ENCODE measurements around the gene UTP4.
A peak's percentile ranks its signal among the peaks of the same experiment; 100 is the strongest.
"Not testable (repeated sequence)": the region's sequence is repeated elsewhere in the genome, so short reads cannot be mapped to it uniquely, and the experiment has no call there.

UTP4 gene

DNA sequence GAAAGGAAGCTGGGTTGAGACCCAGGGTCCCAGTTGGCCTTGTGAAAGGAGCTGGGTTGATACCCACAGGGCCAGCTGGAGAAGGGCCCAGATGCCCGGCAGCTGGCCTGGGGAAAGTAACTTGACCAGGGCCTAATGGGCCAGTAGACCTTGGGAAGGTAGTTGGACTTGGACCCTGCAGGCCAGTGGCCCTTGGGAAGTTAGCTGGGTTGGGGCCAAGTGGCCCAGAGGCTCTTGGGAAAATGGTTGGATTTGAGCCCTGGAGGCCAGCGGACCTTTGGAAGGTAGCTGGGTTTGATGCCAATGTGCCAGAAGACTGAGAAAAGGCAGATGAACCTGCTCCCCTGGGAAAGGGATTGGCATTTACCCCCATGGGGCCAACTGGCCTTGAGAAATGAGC is 13.5 kb upstream of the UTP4 start:
- no peak overlapping the region for H3K27ac ChIP-seq (ENCODE audit: low read length)
- H3K9me3 ChIP-seq (ENCODE audit: control insufficient read depth in 2 of 2, low read length in 2 of 2): no peaks in the 10 kb centered on the region
- H3K9ac ChIP-seq (ENCODE audit: low read length in 2 of 2): no peak overlapping the region
- H3K4me1 ChIP-seq (ENCODE audit: control insufficient read depth, insufficient read depth, low read length): peaks cover 7% of the 10 kb centered on the region
- no peaks in the 10 kb centered on the region for H3K27me3 ChIP-seq (ENCODE audit: control insufficient read depth in 1 of 2, insufficient read depth in 2 of 2, low read length in 2 of 2)
- peaks cover 40 to 44% of the 10 kb centered on the region in 2 donors for H3K36me3 ChIP-seq (ENCODE audit: control insufficient read depth in 2 of 2, insufficient read depth in 2 of 2, low read length in 2 of 2)
- no peak overlapping the region for H3K4me3 ChIP-seq (ENCODE audit: low read length in 2 of 2)

DNA sequence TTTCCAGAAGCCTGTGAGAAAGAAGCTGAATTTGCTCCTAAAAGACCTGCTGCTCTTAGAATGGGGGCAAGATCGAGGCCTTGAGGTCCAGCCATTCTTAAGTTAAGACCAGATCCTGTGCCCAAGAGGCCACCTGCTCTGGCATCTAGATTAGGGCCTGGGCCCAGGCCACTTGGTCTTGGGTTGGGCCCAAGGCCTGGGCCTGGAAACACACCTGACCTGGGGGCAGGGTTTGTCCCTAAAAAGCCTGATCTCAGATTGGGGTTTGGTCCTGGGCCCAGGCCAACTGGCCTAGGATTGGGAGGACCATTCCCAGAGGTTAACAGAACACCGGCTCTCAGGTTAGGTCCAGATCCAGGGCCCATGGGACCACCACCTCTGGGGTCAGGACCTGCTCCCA is 12.9 kb upstream of the UTP4 start:
- Histone ChIP-seq H3K9me3 (ENCODE audit: control insufficient read depth in 2 of 2, low read length in 2 of 2) (no peaks in the 10 kb centered on the region), H3K27ac (ENCODE audit: low read length) (no peak overlapping the region), H3K4me1 (ENCODE audit: control insufficient read depth, insufficient read depth, low read length) (peaks cover 7% of the 10 kb centered on the region), H3K36me3 (ENCODE audit: control insufficient read depth in 2 of 2, insufficient read depth in 2 of 2, low read length in 2 of 2) (peaks cover 34 to 39% of the 10 kb centered on the region in 2 donors), H3K9ac (ENCODE audit: low read length in 2 of 2) (no peak overlapping the region), H3K4me3 (ENCODE audit: low read length in 2 of 2) (no peak overlapping the region), H3K27me3 (ENCODE audit: control insufficient read depth in 1 of 2, insufficient read depth in 2 of 2, low read length in 2 of 2) (no peaks in the 10 kb centered on the region)

DNA sequence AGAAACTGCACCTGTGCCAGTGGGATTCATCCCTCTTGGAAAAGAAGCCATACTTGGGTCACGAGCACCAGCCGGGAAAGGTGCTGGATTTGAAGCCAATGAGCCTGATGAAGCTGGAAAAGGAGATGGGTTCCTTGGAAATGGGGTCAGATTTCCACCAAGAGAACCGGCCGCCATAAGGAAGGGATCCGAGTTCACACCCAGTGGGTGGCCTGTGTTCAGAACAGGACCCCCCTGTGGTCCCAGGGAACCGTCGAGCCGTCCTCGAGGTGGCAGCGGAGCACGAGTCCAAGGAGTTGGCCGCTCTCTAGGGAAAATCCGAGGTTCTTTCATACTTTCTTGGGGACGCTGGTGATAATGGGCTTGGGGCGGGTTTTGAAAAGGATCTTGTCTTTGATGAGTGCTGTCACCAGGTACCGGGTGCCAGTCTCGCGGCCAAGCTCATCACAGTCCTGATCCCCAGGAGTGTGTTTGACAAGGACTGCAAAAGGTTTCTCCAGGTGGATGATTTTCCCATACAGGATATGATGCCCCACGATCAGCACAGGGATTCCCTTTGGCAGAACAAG is 12.3 kb upstream of the UTP4 start:
- H3K36me3 ChIP-seq (ENCODE audit: control insufficient read depth in 2 of 2, insufficient read depth in 2 of 2, low read length in 2 of 2): peaks cover 30 to 35% of the 10 kb centered on the region in 2 donors
- H3K4me3 ChIP-seq (ENCODE audit: low read length in 2 of 2): no peak overlapping the region

DNA sequence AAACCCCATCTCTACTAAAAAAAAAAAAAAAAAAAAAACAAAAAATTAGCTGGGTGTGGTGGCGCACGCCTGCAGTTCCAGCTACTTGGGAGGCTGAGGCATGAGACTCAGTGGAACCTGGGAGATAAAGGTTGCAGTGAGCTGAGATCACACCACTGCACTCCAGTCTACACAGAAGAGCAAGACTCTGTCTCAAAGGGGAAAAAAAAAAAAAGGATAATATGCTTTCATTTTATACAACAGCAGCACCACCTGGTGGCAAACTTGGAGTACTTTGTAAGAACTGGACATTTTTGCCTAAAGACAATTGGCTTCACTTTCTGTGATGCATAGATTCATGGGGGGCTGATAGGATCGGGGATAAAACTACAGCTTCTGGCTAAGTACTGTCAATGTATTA is 8.5 kb upstream of the UTP4 start:
- Histone ChIP-seq H3K4me3 (ENCODE audit: low read length in 2 of 2) (no peak overlapping the region), H3K9me3 (ENCODE audit: control insufficient read depth in 2 of 2, low read length in 2 of 2) (no peaks in the 10 kb centered on the region), H3K27ac (ENCODE audit: low read length) (no peak overlapping the region), H3K27me3 (ENCODE audit: control insufficient read depth in 1 of 2, insufficient read depth in 2 of 2, low read length in 2 of 2) (no peaks in the 10 kb centered on the region), H3K36me3 (ENCODE audit: control insufficient read depth in 2 of 2, insufficient read depth in 2 of 2, low read length in 2 of 2) (peaks cover 10 to 19% of the 10 kb centered on the region in 2 donors), H3K4me1 (ENCODE audit: control insufficient read depth, insufficient read depth, low read length) (peaks cover 6% of the 10 kb centered on the region), H3K9ac (ENCODE audit: low read length in 2 of 2) (no peak overlapping the region)

More for the DNA sequence above, 12.3 kb upstream of the UTP4 start:
- Histone ChIP-seq H3K9me3 (ENCODE audit: control insufficient read depth in 2 of 2, low read length in 2 of 2) (no peaks in the 10 kb centered on the region), H3K27ac (ENCODE audit: low read length) (no peak overlapping the region), H3K4me1 (ENCODE audit: control insufficient read depth, insufficient read depth, low read length) (peaks cover 7% of the 10 kb centered on the region), H3K9ac (ENCODE audit: low read length in 2 of 2) (no peak overlapping the region), H3K27me3 (ENCODE audit: control insufficient read depth in 1 of 2, insufficient read depth in 2 of 2, low read length in 2 of 2) (no peaks in the 10 kb centered on the region)

DNA sequence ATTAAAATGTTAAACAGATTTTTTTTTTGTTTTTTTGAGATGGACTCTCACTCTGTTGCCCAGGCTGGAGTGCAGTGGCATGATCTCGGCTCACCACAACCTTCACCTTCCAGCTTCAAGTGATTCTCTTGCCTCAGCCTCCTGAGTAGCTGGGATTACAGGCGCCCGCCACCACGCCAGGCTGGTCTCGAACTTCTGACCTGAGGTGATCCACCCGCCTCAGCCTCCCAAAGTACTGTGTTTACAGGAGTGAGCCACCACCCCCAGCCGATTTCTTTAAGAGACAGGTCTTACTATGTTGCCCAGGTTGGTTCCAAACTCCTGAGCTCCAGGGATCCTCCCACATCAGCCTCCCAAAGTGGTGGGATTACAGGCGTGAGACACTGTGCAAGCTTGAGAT is 8.0 kb upstream of the UTP4 start:
- H3K27me3 ChIP-seq (ENCODE audit: control insufficient read depth in 1 of 2, insufficient read depth in 2 of 2, low read length in 2 of 2); H3K9ac ChIP-seq (ENCODE audit: low read length in 2 of 2); H3K9me3 ChIP-seq (ENCODE audit: control insufficient read depth in 2 of 2, low read length in 2 of 2); H3K4me1 ChIP-seq (ENCODE audit: control insufficient read depth, insufficient read depth, low read length); H3K4me3 ChIP-seq (ENCODE audit: low read length in 2 of 2); H3K27ac ChIP-seq (ENCODE audit: low read length): not testable (repeated sequence)
- peaks cover 8 to 16% of the 10 kb centered on the region in 2 donors for H3K36me3 ChIP-seq (ENCODE audit: control insufficient read depth in 2 of 2, insufficient read depth in 2 of 2, low read length in 2 of 2)

DNA sequence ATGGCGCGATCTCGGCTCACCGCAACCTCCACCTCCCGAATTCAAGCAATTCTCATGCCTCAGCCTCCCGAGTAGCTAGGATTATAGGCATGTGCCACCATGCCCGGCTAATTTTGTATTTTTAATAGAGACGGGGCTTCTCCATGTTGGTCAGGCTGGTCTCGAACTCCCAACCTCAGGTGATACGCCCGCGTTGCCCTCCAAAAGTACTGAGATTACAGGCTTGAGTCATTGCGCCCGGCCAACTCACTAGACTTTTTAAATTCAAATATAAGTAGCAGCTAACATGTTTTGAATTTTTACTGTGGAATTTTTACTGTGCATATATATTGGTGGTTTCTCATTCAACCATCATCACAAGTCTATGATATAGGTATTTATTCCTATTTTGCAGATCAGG is 7.5 kb upstream of the UTP4 start:
- H3K36me3 ChIP-seq (ENCODE audit: control insufficient read depth in 2 of 2, insufficient read depth in 2 of 2, low read length in 2 of 2): peaks cover 6 to 11% of the 10 kb centered on the region in 2 donors
- not testable (repeated sequence) for H3K4me3 ChIP-seq (ENCODE audit: low read length in 2 of 2); H3K27ac ChIP-seq (ENCODE audit: low read length); H3K9ac ChIP-seq (ENCODE audit: low read length in 2 of 2); H3K9me3 ChIP-seq (ENCODE audit: control insufficient read depth in 2 of 2, low read length in 2 of 2); H3K27me3 ChIP-seq (ENCODE audit: control insufficient read depth in 1 of 2, insufficient read depth in 2 of 2, low read length in 2 of 2); H3K4me1 ChIP-seq (ENCODE audit: control insufficient read depth, insufficient read depth, low read length)

DNA sequence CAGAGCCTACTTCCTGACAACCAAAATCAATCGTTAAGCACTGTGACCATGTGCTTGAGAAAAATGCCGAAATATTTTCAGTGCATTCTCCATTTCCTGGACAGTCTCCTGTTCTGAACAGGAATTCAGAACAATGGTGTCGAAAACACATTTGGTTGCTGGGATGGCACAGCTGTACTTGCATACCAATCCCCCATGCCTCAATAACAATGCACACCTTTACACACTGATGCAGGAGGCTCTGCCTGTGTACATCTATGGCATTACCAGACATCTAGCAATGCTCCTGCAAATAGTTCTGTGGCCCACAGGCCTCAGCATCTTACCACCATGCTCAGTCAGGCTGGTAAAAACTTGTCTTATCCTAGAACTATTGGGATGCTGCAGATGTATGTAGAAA is 6.2 kb upstream of the UTP4 start:
- peaks cover 0 to 2% of the 10 kb centered on the region in 2 donors for H3K36me3 ChIP-seq (ENCODE audit: control insufficient read depth in 2 of 2, insufficient read depth in 2 of 2, low read length in 2 of 2)
- H3K27me3 ChIP-seq (ENCODE audit: control insufficient read depth in 1 of 2, insufficient read depth in 2 of 2, low read length in 2 of 2): no peaks in the 10 kb centered on the region
- no peaks in the 10 kb centered on the region for H3K9me3 ChIP-seq (ENCODE audit: control insufficient read depth in 2 of 2, low read length in 2 of 2)
- H3K4me3 ChIP-seq (ENCODE audit: low read length in 2 of 2): no peak overlapping the region
- H3K27ac ChIP-seq (ENCODE audit: low read length): no peak overlapping the region
- H3K9ac ChIP-seq (ENCODE audit: low read length in 2 of 2): no peak overlapping the region
- no peaks in the 10 kb centered on the region for H3K4me1 ChIP-seq (ENCODE audit: control insufficient read depth, insufficient read depth, low read length)

- not testable (repeated sequence) for H3K4me1 ChIP-seq (ENCODE audit: control insufficient read depth, insufficient read depth, low read length)
Measured at GRCh38 chr16:69126801-69127200, 5.6 kb upstream of the UTP4 start.

GRCh38 chr16:69127966-69128510 is 4.4 kb upstream of the UTP4 start:
- H3K27ac ChIP-seq (ENCODE audit: low read length): no peak overlapping the region
- H3K4me3 ChIP-seq (ENCODE audit: low read length in 2 of 2): no peak overlapping the region
- H3K9ac ChIP-seq (ENCODE audit: low read length in 2 of 2): no peak overlapping the region
- no peaks in the 10 kb centered on the region for H3K9me3 ChIP-seq (ENCODE audit: control insufficient read depth in 2 of 2, low read length in 2 of 2)
- peaks cover 0 to 2% of the 10 kb centered on the region in 2 donors for H3K36me3 ChIP-seq (ENCODE audit: control insufficient read depth in 2 of 2, insufficient read depth in 2 of 2, low read length in 2 of 2)
- no peaks in the 10 kb centered on the region for H3K27me3 ChIP-seq (ENCODE audit: control insufficient read depth in 1 of 2, insufficient read depth in 2 of 2, low read length in 2 of 2)
- peaks cover 2% of the 10 kb centered on the region for H3K4me1 ChIP-seq (ENCODE audit: control insufficient read depth, insufficient read depth, low read length)

More at GRCh38 chr16:69126801-69127200, 5.6 kb upstream of the UTP4 start:
- H3K4me3 ChIP-seq (ENCODE audit: low read length in 2 of 2); H3K9me3 ChIP-seq (ENCODE audit: control insufficient read depth in 2 of 2, low read length in 2 of 2); H3K9ac ChIP-seq (ENCODE audit: low read length in 2 of 2); H3K27me3 ChIP-seq (ENCODE audit: control insufficient read depth in 1 of 2, insufficient read depth in 2 of 2, low read length in 2 of 2); H3K36me3 ChIP-seq (ENCODE audit: control insufficient read depth in 2 of 2, insufficient read depth in 2 of 2, low read length in 2 of 2); H3K27ac ChIP-seq (ENCODE audit: low read length): not testable (repeated sequence)

- Histone ChIP-seq H3K27me3 (ENCODE audit: control insufficient read depth in 1 of 2, insufficient read depth in 2 of 2, low read length in 2 of 2) (no peaks in the 10 kb centered on the region), H3K36me3 (ENCODE audit: control insufficient read depth in 2 of 2, insufficient read depth in 2 of 2, low read length in 2 of 2) (peaks cover 0 to 2% of the 10 kb centered on the region in 2 donors), H3K9me3 (ENCODE audit: control insufficient read depth in 2 of 2, low read length in 2 of 2) (no peaks in the 10 kb centered on the region), H3K4me3 (ENCODE audit: low read length in 2 of 2) (no peak overlapping the region), H3K27ac (ENCODE audit: low read length) (no peak overlapping the region), H3K9ac (ENCODE audit: low read length in 2 of 2) (no peak overlapping the region), H3K4me1 (ENCODE audit: control insufficient read depth, insufficient read depth, low read length) (peaks cover 2% of the 10 kb centered on the region)
Measured at GRCh38 chr16:69130461-69130860, 2.0 kb upstream of the UTP4 start.

DNA sequence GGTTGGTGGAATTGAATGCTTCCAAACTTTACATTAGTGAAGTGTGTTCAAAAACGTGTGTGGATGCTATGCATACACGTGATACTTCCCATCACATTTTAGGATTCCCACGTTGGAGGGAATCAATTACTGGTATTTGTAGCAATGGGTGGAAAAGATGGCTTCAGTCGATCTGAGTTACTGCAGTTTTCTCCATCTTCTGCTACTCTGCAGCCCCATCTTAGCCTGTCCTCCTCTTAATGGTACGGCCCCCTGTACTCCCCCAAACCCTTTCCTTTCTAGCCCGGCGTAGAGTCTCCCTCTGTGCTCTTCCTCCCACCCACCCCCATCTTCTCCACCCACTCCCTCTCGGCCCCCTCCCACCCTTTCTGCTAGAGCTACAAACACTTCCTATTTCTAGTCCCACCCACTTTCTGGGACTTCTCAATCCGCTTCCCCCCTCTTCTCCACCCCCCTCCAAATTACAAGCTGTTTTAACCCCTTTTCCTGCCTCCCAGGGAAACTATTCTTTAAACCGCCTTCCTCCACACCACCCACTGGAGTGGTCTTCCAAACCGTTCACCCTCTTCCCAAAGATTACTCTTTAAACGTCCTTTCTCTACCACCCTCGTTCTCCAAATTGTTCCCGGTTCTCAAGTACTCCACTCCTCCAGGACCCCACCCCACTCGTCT is 1.1 kb upstream of the UTP4 start:
- peak overlapping the region; percentile 73 for H3K27ac ChIP-seq (ENCODE audit: low read length)
- peak overlapping the region; percentile 83 to 89 for H3K9ac ChIP-seq (ENCODE audit: low read length in 2 of 2)
- peaks cover 0 to 2% of the 10 kb centered on the region in 2 donors for H3K36me3 ChIP-seq (ENCODE audit: control insufficient read depth in 2 of 2, insufficient read depth in 2 of 2, low read length in 2 of 2)
- H3K9me3 ChIP-seq (ENCODE audit: control insufficient read depth in 2 of 2, low read length in 2 of 2): no peaks in the 10 kb centered on the region
- H3K4me1 ChIP-seq (ENCODE audit: control insufficient read depth, insufficient read depth, low read length): peaks cover 2% of the 10 kb centered on the region
- peak overlapping the region; percentile 72 to 91 for H3K4me3 ChIP-seq (ENCODE audit: low read length in 2 of 2)
- no peaks in the 10 kb centered on the region for H3K27me3 ChIP-seq (ENCODE audit: control insufficient read depth in 1 of 2, insufficient read depth in 2 of 2, low read length in 2 of 2)
